Ishikawa (cell line): Measurements from ENCODE around the gene FKBP11.

Experiments used
- EP300 ChIP-seq: IDR thresholded peaks from 2 replicates; pipeline ENCODE4 v1.6.1; 2012; ENCODE audit warnings: borderline replicate concordance
- TCF12 ChIP-seq: IDR thresholded peaks from 2 replicates; pipeline ENCODE4 v1.6.1; 2012; ENCODE audit warnings: low read depth
- TEAD4 ChIP-seq: IDR thresholded peaks from 2 replicates; pipeline ENCODE4 v1.6.1; 2012
- YY1 ChIP-seq: IDR thresholded peaks from 2 replicates; pipeline ENCODE4 v1.6.1; 2012; ENCODE audit warnings: low read depth

- TF ChIP-seq TEAD4, result no peak
- TF ChIP-seq TCF12, result no peak
- TF ChIP-seq YY1, result no peak
- no peak for TF ChIP-seq EP300
These were observed 32.7 kb upstream of the FKBP11 start for GRCh38 chr12:48958049-48958388.
